ENCODE results near the gene FXYD4. TPM values are rescaled to one million over a fixed set of nuclear protein-coding genes. Genes with fewer than 3 reads are reported as not detected.
"Not testable (repeated sequence)": the region's sequence is repeated elsewhere in the genome, so short reads cannot be mapped to it uniquely, and the experiment has no call there.

The FXYD4 gene
- total and polyA plus RNA-seq, 4 experiments from 2014 or later = not detected

GRCh38 chr10:43328810-43329209, 42.6 kb upstream of the FXYD4 start:
- not testable (repeated sequence) for DNase-seq

DNA sequence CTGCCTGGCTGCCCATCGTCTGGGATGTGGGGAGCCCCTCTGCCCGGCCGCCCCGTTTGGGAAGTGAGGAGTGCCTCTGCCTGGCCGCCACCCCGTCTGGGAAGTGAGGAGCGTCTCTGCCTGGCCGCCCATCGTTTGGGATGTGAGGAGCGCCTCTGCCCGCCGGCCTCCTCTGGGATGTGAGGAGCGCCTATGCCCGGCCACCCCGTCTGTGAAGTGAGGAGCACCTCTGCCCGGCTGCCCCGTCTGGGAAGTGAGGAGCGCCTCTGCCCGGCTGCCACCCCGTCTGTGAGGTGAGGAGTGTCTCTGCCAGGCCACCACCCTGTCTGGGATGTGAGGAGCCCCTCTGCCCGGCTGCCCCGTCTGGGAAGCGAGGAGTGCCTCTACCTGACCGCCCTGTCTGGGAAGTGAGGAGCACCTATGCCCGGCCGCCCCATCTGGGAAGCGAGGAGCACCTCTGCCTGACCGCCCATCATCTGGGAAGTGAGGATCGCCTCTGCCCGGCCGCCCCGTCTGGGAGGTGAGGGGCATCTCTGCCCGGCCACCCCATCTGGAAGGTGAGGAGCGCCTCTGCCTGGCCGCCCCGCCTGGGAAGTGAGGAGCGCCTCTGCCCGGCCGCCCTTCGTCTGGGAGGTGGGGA, 42.1 kb upstream of the FXYD4 start:
- peak overlapping the region in 1 of 7 donors; percentile 4 for H3K27ac Mint-ChIP-seq
- H3K36me3 Mint-ChIP-seq; POLR2A ChIA-PET (ENCODE audit: partially characterized antibody); H3K36me3 ChIP-seq (ENCODE audit: insufficient read depth, low read length); H3K27me3 ChIP-seq (ENCODE audit: insufficient read depth, low read length); H3K4me3 ChIP-seq (ENCODE audit: low read length in 2 of 2); H3K9me3 Mint-ChIP-seq; DNase-seq; H3K27me3 Mint-ChIP-seq; H3K4me3 Mint-ChIP-seq; H3K27ac ChIP-seq (ENCODE audit: low read depth, low read length); intact Hi-C loops (cut with micrococcal nuclease); H3K9me3 ChIP-seq (ENCODE audit: control insufficient read depth in 1 of 2, low read length in 2 of 2): not testable (repeated sequence)
- H3K4me1 Mint-ChIP-seq = peaks cover 16 to 42% (median 26%) of the 10 kb centered on the region in 4 donors
- peaks cover 34% of the 10 kb centered on the region for H3K4me1 ChIP-seq (ENCODE audit: insufficient read depth, low read length)
- CTCF ChIA-PET (ENCODE audit: partially characterized antibody) = interaction anchor here (2.3 kb wide), 1 partner anchor 36 kb away, joined by 8 read pairs; no protein-coding TSS in a partner anchor

More at GRCh38 chr10:43328810-43329209, 42.6 kb upstream of the FXYD4 start:
- POLR2A ChIA-PET (ENCODE audit: partially characterized antibody); H3K9me3 Mint-ChIP-seq; H3K4me3 ChIP-seq (ENCODE audit: low read length in 2 of 2); H3K27ac Mint-ChIP-seq; H3K27me3 Mint-ChIP-seq; intact Hi-C loops (cut with micrococcal nuclease); H3K9me3 ChIP-seq (ENCODE audit: control insufficient read depth in 1 of 2, low read length in 2 of 2); H3K36me3 Mint-ChIP-seq; H3K4me3 Mint-ChIP-seq; H3K36me3 ChIP-seq (ENCODE audit: insufficient read depth, low read length); H3K27ac ChIP-seq (ENCODE audit: low read depth, low read length); H3K27me3 ChIP-seq (ENCODE audit: insufficient read depth, low read length): not testable (repeated sequence)
- peaks cover 15 to 40% (median 23%) of the 10 kb centered on the region in 4 donors for H3K4me1 Mint-ChIP-seq
- H3K4me1 ChIP-seq (ENCODE audit: insufficient read depth, low read length) = peaks cover 29% of the 10 kb centered on the region
- CTCF ChIA-PET (ENCODE audit: partially characterized antibody) = interaction anchor here (1.3 to 2.3 kb wide), 3 partner anchors 10 to 35 kb away, joined by 3 to 8 read pairs (median 5); no protein-coding TSS in a partner anchor

DNA sequence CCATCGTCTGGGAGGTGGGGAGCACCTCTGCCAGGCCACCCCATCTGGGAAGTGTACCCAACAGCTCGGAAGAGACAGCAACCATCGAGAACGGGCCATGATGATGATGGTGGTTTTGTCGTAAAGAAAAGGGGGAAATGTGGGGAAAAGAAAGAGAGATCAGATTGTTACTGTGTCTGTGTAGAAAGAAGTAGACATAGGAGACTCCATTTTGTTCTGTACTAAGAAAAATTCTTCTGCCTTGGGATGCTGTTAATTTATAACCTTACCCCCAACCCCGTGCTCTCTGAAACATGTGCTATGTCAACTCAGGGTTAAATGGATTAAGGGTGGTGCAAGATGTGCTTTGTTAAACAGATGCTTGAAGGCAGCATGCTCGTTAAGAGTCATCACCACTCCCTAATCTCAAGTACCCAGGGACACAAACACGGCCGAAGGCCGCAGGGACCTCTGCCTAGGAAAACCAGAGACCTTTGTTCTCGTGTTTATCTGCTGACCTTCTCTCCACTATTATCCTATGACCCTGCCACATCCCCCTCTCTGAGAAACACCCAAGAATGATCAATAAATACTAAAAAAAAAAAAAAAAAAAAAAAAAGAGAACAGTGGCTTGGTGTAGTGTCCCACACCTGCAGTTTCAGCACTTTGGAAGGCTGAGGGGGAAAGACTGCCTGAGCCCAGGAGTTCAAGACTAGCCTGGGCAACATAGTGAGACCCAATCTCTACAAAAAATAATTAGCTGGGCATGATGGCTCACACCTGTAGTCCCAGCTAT, 41.2 kb upstream of the FXYD4 start:
- H3K4me3 Mint-ChIP-seq = not testable (repeated sequence)

DNA sequence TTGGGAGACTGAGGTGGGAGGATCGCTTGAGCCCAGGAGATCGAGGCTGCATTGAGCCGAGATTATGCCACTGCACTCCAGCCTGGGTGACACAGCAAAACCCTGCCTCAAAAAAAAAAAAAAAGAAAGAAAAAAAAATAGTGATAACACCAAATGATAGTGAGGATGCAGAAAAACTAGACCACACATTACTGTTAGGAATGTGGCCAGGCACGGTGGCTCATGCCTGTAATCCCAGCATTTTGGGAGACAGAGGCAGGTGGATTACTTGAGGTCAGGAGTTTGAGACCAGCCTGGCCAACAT, 40.7 kb upstream of the FXYD4 start:
- intact Hi-C loops (cut with micrococcal nuclease); H3K27ac ChIP-seq (ENCODE audit: low read depth, low read length); H3K9me3 ChIP-seq (ENCODE audit: control insufficient read depth in 1 of 2, low read length in 2 of 2); H3K36me3 ChIP-seq (ENCODE audit: insufficient read depth, low read length); H3K4me3 Mint-ChIP-seq; DNase-seq; H3K27me3 Mint-ChIP-seq; H3K27me3 ChIP-seq (ENCODE audit: insufficient read depth, low read length); H3K36me3 Mint-ChIP-seq; H3K4me3 ChIP-seq (ENCODE audit: low read length in 2 of 2); H3K9me3 Mint-ChIP-seq: not testable (repeated sequence)
- H3K4me1 ChIP-seq (ENCODE audit: insufficient read depth, low read length) = peaks cover 34% of the 10 kb centered on the region
- POLR2A ChIA-PET (ENCODE audit: partially characterized antibody) = interaction anchor here (1.0 to 4.1 kb wide), 3 partner anchors 17 to 38 kb away, joined by 3 to 47 read pairs (median 10); no protein-coding TSS in a partner anchor
- Mint-ChIP-seq H3K27ac (peak overlapping the region in 4 of 7 donors; percentile 4 to 83 (median 46)), H3K4me1 (peaks cover 16 to 42% (median 23%) of the 10 kb centered on the region in 4 donors)
- CTCF ChIA-PET (ENCODE audit: partially characterized antibody) = interaction anchor here (3.6 kb wide), 1 partner anchor 38 kb away, joined by 24 read pairs; no protein-coding TSS in a partner anchor

More for the DNA sequence above, 41.2 kb upstream of the FXYD4 start:
- H3K4me1 Mint-ChIP-seq = peaks cover 16 to 44% (median 25%) of the 10 kb centered on the region in 4 donors
- H3K27me3 ChIP-seq (ENCODE audit: insufficient read depth, low read length); H3K4me3 ChIP-seq (ENCODE audit: low read length in 2 of 2); H3K27me3 Mint-ChIP-seq; H3K36me3 ChIP-seq (ENCODE audit: insufficient read depth, low read length); H3K9me3 Mint-ChIP-seq; intact Hi-C loops (cut with micrococcal nuclease); DNase-seq; H3K27ac ChIP-seq (ENCODE audit: low read depth, low read length); H3K9me3 ChIP-seq (ENCODE audit: control insufficient read depth in 1 of 2, low read length in 2 of 2); H3K36me3 Mint-ChIP-seq: not testable (repeated sequence)
- POLR2A ChIA-PET (ENCODE audit: partially characterized antibody) = interaction anchor here (1.0 to 4.1 kb wide), 3 partner anchors 18 to 37 kb away, joined by 3 to 47 read pairs (median 10); no protein-coding TSS in a partner anchor
- H3K27ac Mint-ChIP-seq = peak overlapping the region in 3 of 7 donors; percentile 4 to 83 (median 73)
- peaks cover 34% of the 10 kb centered on the region for H3K4me1 ChIP-seq (ENCODE audit: insufficient read depth, low read length)
- CTCF ChIA-PET (ENCODE audit: partially characterized antibody) = interaction anchor here (3.6 kb wide), 1 partner anchor 38 kb away, joined by 24 read pairs; no protein-coding TSS in a partner anchor

DNA sequence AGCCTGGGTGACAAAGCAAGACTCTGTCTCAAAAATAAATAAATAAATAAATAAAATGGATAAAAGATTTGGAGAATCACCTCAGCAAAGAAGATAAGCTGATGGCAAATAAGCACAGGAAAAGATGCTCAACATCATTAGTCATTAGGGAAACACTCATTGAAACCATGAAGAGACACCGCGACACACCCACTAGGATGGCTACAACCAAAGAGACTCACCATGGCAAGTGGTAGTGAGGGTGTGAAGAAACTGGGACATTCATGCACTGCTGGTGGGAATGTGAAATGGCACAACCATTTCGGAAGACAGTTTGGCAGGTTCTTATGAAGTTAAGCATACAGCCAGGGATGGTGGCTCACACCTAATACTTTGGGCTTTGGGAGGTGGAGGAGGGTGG, 37.8 kb upstream of the FXYD4 start:
- intact Hi-C loops (cut with micrococcal nuclease) = loop anchor here (2.0 kb wide), 1 partner anchor 29 kb away; no protein-coding TSS in a partner anchor
- ChIA-PET CTCF (ENCODE audit: partially characterized antibody) (interaction anchor here (2.2 to 3.6 kb wide), 2 partner anchors 41 to 46 kb away, joined by 8 to 24 read pairs; no protein-coding TSS in a partner anchor), POLR2A (ENCODE audit: partially characterized antibody) (interaction anchor here (0.9 to 4.1 kb wide), 3 partner anchors 11 to 41 kb away, joined by 4 to 47 read pairs (median 15); no protein-coding TSS in a partner anchor)
- H3K9me3 ChIP-seq (ENCODE audit: control insufficient read depth in 1 of 2, low read length in 2 of 2) = no peaks in the 10 kb centered on the region
- no peaks in the 10 kb centered on the region for H3K36me3 ChIP-seq (ENCODE audit: insufficient read depth, low read length)
- H3K4me1 Mint-ChIP-seq = peaks cover 21 to 41% (median 26%) of the 10 kb centered on the region in 4 donors
- H3K4me3 ChIP-seq (ENCODE audit: low read length in 2 of 2) = no peak overlapping the region
- no peak overlapping the region for H3K4me3 Mint-ChIP-seq
- H3K27me3 ChIP-seq (ENCODE audit: insufficient read depth, low read length) = no peaks in the 10 kb centered on the region
- no peaks in the 10 kb centered on the region for H3K27me3 Mint-ChIP-seq
- H3K4me1 ChIP-seq (ENCODE audit: insufficient read depth, low read length) = peaks cover 34% of the 10 kb centered on the region
- H3K27ac ChIP-seq (ENCODE audit: low read depth, low read length) = no peak overlapping the region
- no peak for DNase-seq
- H3K9me3 Mint-ChIP-seq = no peaks in the 10 kb centered on the region
- peaks cover 0 to 4% of the 10 kb centered on the region in 2 donors for H3K36me3 Mint-ChIP-seq
- H3K27ac Mint-ChIP-seq = peak overlapping the region in 5 of 7 donors; percentile 50 to 82 (median 57)

DNA sequence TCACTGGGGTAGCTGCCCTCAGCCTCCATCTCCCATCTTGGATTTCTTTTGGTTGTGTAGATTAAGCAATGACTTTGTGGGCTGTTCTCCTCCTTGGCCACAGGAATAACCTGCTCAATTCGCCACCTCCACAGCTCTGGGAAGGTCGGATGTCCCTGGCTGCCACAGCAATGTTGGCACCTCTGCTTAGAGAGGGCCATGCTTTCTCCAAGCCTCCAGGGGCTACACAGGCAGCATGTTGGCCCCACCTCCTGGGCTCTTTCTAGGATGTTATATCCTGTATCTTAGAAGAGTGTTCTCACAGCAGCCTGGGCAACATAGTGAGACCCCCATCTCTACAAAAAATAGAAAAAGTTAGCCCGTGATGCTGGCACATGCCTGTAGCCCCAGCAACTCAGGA, 35.4 kb upstream of the FXYD4 start:
- Histone ChIP-seq H3K4me3 (ENCODE audit: low read length in 2 of 2) (no peak overlapping the region), H3K9me3 (ENCODE audit: control insufficient read depth in 1 of 2, low read length in 2 of 2) (no peaks in the 10 kb centered on the region), H3K27ac (ENCODE audit: low read depth, low read length) (no peak overlapping the region), H3K4me1 (ENCODE audit: insufficient read depth, low read length) (peaks cover 32% of the 10 kb centered on the region), H3K36me3 (ENCODE audit: insufficient read depth, low read length) (no peaks in the 10 kb centered on the region), H3K27me3 (ENCODE audit: insufficient read depth, low read length) (no peaks in the 10 kb centered on the region)
- Mint-ChIP-seq H3K4me1 (peaks cover 29 to 60% (median 33%) of the 10 kb centered on the region in 4 donors), H3K36me3 (peaks cover 0 to 4% of the 10 kb centered on the region in 2 donors), H3K27me3 (peaks cover 3% of the 10 kb centered on the region in 2 donors), H3K4me3 (peak overlapping the region in 1 of 8 donors; percentile 20), H3K27ac (peak overlapping the region in 2 of 7 donors; percentile 26 to 50), H3K9me3 (no peaks in the 10 kb centered on the region)
- DNase-seq = no peak
- POLR2A ChIA-PET (ENCODE audit: partially characterized antibody) = no interaction called here
- intact Hi-C loops (cut with micrococcal nuclease) = no loop called here
- CTCF ChIA-PET (ENCODE audit: partially characterized antibody) = interaction anchor here (0.8 kb wide), 1 partner anchor 43 kb away, joined by 4 read pairs; no protein-coding TSS in a partner anchor

All from CD4-positive, alpha-beta memory T cell (primary cell).